ENCODE results near the gene JSRP1. TPM values are rescaled to one million over a fixed set of nuclear protein-coding genes. Genes with fewer than 3 reads are reported as not detected.

JSRP1 gene
- total and polyA plus RNA-seq, 2 of the 8 experiments (the other 6 are each of a cell fraction or from before 2014, with no cell fraction given), result 0.24 to 0.56 TPM

- TF ChIP-seq TAF1 (IDR thresholded peaks at IDR 0.05; ENCODE audit: low read depth, low read length) (no peak), E2F6 (IDR thresholded peaks at IDR 0.05) (peak; percentile 78; the same call in 1 of the 2 replicates), RNF2 (IDR thresholded peaks at IDR 0.05; ENCODE audit: borderline replicate concordance, low read depth, low read length, missing control alignments, poor library complexity, severe bottlenecking) (no peak), CTCF (IDR thresholded peaks at IDR 0.05; ENCODE audit: control extremely low read depth in 1 of 3, insufficient read depth in 1 of 3, low read depth in 1 of 3, low read length in 3 of 3) (peak; percentile 50 to 59 (median 54)), NRF1 (IDR thresholded peaks at IDR 0.05; ENCODE audit: low read depth, low read length) (no peak), HDAC6 (IDR thresholded peaks at IDR 0.05; ENCODE audit: low read depth, low read length) (no peak), YY1 (IDR thresholded peaks at IDR 0.05; ENCODE audit: low read depth, low read length) (no peak), POLR2AphosphoS5 (IDR thresholded peaks at IDR 0.05; ENCODE audit: low read depth, low read length) (no peak), RAD21 (IDR thresholded peaks at IDR 0.05 in 1 of 2, conservative IDR thresholded peaks at IDR 0.05 in 1 of 2; ENCODE audit: low read depth in 2 of 2, low read length in 2 of 2) (peak; percentile 30 to 50; a peak in 3 of 4 replicates), SUZ12 (IDR thresholded peaks at IDR 0.05; ENCODE audit: low read length) (peak; percentile 43; the same call in 1 of the 2 replicates), RBBP5 (IDR thresholded peaks at IDR 0.05; ENCODE audit: borderline replicate concordance, low read depth, low read length) (no peak)
Observed at GRCh38 chr19:2253106-2254063, 2.8 kb downstream of the JSRP1 start (continued).
